HepG2 (cell line): Measurements from ENCODE around the gene GALNT10. TPM values are rescaled to one million over a fixed set of nuclear protein-coding genes. Genes with fewer than 3 reads are reported as not detected.

Experiments used
- AKAP8 ChIP-seq: sonication (generic); formaldehyde crosslinking; IDR thresholded peaks from 2 replicates; pipeline ENCODE4 v1.5.1; 2020; ENCODE audit warnings: mild to moderate bottlenecking, missing genetic modification reagents
- MEIS1 ChIP-seq: sonication (generic); formaldehyde crosslinking; IDR thresholded peaks from 2 replicates; pipeline ENCODE4 v1.9.0; 2021; ENCODE audit warnings: mild to moderate bottlenecking, missing genetic modification reagents, moderate library complexity, borderline replicate concordance
- MTF1 ChIP-seq: sonication (generic); formaldehyde crosslinking; IDR thresholded peaks from 2 replicates; pipeline ENCODE4 v1.5.0; 2020; ENCODE audit warnings: missing genetic modification reagents
- PHF8 ChIP-seq: sonication (generic); formaldehyde crosslinking; IDR thresholded peaks from 2 replicates; pipeline ENCODE4 v1.5.0; 2020; ENCODE audit warnings: missing genetic modification reagents
- RNF2 ChIP-seq: fragments of 450-650 bp; conservative IDR thresholded peaks from 2 replicates; pipeline ENCODE4 v1.6.1; 2016; ENCODE audit warnings: low read depth
- SIX4 ChIP-seq: sonication (generic); formaldehyde crosslinking; IDR thresholded peaks from 2 replicates; pipeline ENCODE4 v1.4.0; 2020; ENCODE audit warnings: missing genetic modification reagents
- SUZ12 ChIP-seq: fragments of 150-350 bp; IDR thresholded peaks from 2 replicates; pipeline ENCODE4 v1.6.1; 2014; ENCODE audit warnings: low read depth, low read length
- TOPORS ChIP-seq: sonication (generic); formaldehyde crosslinking; IDR thresholded peaks from 2 replicates; pipeline ENCODE4 v1.8.0; 2023; ENCODE audit warnings: mild to moderate bottlenecking, missing genetic modification reagents
- ZNF263 ChIP-seq: sonication (generic); formaldehyde crosslinking; IDR thresholded peaks from 2 replicates; pipeline ENCODE4 v1.4.0; 2020; ENCODE audit warnings: missing genetic modification reagents
- ZNF296 ChIP-seq: sonication (generic); formaldehyde crosslinking; conservative IDR thresholded peaks from 2 replicates; pipeline ENCODE4 v1.5.0; 2020; ENCODE audit warnings: mild to moderate bottlenecking, missing genetic modification reagents
- ZNF7 ChIP-seq: IDR thresholded peaks from 2 replicates; pipeline ENCODE4 v1.6.1; 2016; ENCODE audit warnings: missing biosample characterization, missing genetic modification reagents
- polyA plus RNA-seq, 8 experiments: library from polyadenylated mRNA; depleted of rRNA in 3 of 8; stranded (reverse) in 7 of 8; unstranded in 1 of 8; fragments of >200 nt; fragmentation: Illumina TruSeq in 4 of 8; extraction: Trizol in 4 of 8; gene quantifications; 2 replicates each; pipeline versions ENCODE4 v1.2.1 to v1.2.3, GENCODE V29; 2011 to 2016; ENCODE audit warnings: low read depth in 4 of 8, missing spikeins in 1 of 8, mixed read lengths in 1 of 8; ENCODE audit not compliant: insufficient read depth in 1 of 8
- total RNA-seq, 5 experiments: library from RNA; depleted of rRNA; stranded (reverse); fragments of >200 nt; fragmentation: Illumina TruSeq; extraction: Trizol; gene quantifications; 2 replicates each; pipeline ENCODE4 v1.2.3, GENCODE V29; 2016; ENCODE audit warnings: low read depth in 1 of 5
- TF ChIP-seq, protein P1 (sequence below): sonication (generic); formaldehyde crosslinking; IDR thresholded peaks from 2 replicates; pipeline ENCODE4 v1.5.1; 2020; ENCODE audit warnings: mild to moderate bottlenecking, missing genetic modification reagents, borderline replicate concordance
- TF ChIP-seq, protein P2 (sequence below): sonication (generic); formaldehyde crosslinking; IDR thresholded peaks from 2 replicates; pipeline ENCODE4 v1.8.1; 2022; ENCODE audit warnings: low read depth, mild to moderate bottlenecking, missing genetic modification reagents
- TF ChIP-seq, protein P3 (sequence below): sonication (generic); formaldehyde crosslinking; IDR thresholded peaks from 2 replicates; pipeline ENCODE4 v1.5.1; 2020; ENCODE audit warnings: missing genetic modification reagents, mild to moderate bottlenecking, borderline replicate concordance
- TF ChIP-seq, protein P4 (sequence below): sonication (generic); formaldehyde crosslinking; IDR thresholded peaks from 2 replicates; pipeline ENCODE4 v1.4.0; 2020; ENCODE audit warnings: missing genetic modification reagents, borderline replicate concordance
- TF ChIP-seq, protein P5 (sequence below): sonication (generic); formaldehyde crosslinking; IDR thresholded peaks from 2 replicates; pipeline ENCODE4 v1.8.0; 2022; ENCODE audit warnings: mild to moderate bottlenecking, missing genetic modification reagents, moderate library complexity
- TF ChIP-seq, protein P6 (sequence below): sonication (generic); formaldehyde crosslinking; IDR thresholded peaks from 2 replicates; pipeline ENCODE4 v1.4.0; 2020; ENCODE audit warnings: low read depth, mild to moderate bottlenecking, missing genetic modification reagents
- TF ChIP-seq, protein P7 (sequence below): sonication (generic); formaldehyde crosslinking; IDR thresholded peaks from 2 replicates; pipeline ENCODE4 v1.8.0; 2022; ENCODE audit warnings: missing genetic modification reagents, mild to moderate bottlenecking, moderate library complexity, borderline replicate concordance

Gene GALNT10
- total and polyA plus RNA-seq, 2 of the 13 experiments (the other 11 are each of a cell fraction or from before 2014, with no cell fraction given), result 8.1 to 11.2 TPM

DNA sequence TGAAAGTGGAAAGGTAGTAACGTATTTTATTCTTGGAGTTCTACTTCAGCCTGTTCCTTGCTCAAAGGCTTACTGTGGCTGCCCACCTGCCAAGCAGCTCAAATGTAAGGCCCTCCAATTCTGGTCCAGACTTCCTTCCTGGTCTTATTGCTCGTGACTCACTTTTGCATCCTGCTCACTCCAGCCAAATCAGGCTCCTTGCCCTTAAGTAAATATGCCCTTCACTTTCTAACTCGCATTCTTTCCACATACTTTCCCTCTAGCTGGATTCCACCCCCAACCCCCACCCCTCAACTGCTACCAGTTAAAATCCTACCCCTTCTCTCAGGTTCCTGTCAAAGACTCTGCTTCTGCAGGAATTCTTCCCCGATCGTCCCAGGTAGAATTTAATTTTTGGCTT is 96.6 kb downstream of the GALNT10 start (continued):
- TF ChIP-seq, protein P1, sequence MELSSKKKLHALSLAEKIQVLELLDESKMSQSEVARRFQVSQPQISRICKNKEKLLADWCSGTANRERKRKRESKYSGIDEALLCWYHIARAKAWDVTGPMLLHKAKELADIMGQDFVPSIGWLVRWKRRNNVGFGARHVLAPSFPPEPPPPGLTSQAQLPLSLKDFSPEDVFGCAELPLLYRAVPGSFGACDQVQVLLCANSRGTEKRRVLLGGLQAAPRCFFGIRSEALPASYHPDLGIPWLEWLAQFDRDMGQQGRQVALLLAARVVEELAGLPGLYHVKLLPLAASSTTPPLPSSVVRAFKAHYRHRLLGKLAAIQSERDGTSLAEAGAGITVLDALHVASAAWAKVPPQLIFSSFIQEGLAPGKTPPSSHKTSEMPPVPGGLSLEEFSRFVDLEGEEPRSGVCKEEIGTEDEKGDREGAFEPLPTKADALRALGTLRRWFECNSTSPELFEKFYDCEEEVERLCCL (CRISPR knock-in tag), result no peak
- TF ChIP-seq RNF2 (no peak), SIX4 (CRISPR knock-in tag) (no peak), ZNF263 (no peak), AKAP8 (no peak), SUZ12 (no peak), PHF8 (CRISPR knock-in tag) (no peak), MEIS1 (CRISPR knock-in tag) (no peak), MTF1 (CRISPR knock-in tag) (no peak), ZNF296 (no peak), TOPORS (CRISPR knock-in tag) (no peak), ZNF7 (CRISPR knock-in tag) (no peak)
- TF ChIP-seq, protein P2, sequence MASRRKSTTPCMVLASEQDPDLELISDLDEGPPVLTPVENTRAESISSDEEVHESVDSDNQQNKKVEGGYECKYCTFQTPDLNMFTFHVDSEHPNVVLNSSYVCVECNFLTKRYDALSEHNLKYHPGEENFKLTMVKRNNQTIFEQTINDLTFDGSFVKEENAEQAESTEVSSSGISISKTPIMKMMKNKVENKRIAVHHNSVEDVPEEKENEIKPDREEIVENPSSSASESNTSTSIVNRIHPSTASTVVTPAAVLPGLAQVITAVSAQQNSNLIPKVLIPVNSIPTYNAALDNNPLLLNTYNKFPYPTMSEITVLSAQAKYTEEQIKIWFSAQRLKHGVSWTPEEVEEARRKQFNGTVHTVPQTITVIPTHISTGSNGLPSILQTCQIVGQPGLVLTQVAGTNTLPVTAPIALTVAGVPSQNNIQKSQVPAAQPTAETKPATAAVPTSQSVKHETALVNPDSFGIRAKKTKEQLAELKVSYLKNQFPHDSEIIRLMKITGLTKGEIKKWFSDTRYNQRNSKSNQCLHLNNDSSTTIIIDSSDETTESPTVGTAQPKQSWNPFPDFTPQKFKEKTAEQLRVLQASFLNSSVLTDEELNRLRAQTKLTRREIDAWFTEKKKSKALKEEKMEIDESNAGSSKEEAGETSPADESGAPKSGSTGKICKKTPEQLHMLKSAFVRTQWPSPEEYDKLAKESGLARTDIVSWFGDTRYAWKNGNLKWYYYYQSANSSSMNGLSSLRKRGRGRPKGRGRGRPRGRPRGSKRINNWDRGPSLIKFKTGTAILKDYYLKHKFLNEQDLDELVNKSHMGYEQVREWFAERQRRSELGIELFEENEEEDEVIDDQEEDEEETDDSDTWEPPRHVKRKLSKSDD (CRISPR knock-in tag), result no peak
- TF ChIP-seq, protein P3, sequence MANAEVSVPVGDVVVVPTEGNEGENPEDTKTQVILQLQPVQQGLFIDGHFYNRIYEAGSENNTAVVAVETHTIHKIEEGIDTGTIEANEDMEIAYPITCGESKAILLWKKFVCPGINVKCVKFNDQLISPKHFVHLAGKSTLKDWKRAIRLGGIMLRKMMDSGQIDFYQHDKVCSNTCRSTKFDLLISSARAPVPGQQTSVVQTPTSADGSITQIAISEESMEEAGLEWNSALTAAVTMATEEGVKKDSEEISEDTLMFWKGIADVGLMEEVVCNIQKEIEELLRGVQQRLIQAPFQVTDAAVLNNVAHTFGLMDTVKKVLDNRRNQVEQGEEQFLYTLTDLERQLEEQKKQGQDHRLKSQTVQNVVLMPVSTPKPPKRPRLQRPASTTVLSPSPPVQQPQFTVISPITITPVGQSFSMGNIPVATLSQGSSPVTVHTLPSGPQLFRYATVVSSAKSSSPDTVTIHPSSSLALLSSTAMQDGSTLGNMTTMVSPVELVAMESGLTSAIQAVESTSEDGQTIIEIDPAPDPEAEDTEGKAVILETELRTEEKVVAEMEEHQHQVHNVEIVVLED, result no peak
- TF ChIP-seq, protein P4, sequence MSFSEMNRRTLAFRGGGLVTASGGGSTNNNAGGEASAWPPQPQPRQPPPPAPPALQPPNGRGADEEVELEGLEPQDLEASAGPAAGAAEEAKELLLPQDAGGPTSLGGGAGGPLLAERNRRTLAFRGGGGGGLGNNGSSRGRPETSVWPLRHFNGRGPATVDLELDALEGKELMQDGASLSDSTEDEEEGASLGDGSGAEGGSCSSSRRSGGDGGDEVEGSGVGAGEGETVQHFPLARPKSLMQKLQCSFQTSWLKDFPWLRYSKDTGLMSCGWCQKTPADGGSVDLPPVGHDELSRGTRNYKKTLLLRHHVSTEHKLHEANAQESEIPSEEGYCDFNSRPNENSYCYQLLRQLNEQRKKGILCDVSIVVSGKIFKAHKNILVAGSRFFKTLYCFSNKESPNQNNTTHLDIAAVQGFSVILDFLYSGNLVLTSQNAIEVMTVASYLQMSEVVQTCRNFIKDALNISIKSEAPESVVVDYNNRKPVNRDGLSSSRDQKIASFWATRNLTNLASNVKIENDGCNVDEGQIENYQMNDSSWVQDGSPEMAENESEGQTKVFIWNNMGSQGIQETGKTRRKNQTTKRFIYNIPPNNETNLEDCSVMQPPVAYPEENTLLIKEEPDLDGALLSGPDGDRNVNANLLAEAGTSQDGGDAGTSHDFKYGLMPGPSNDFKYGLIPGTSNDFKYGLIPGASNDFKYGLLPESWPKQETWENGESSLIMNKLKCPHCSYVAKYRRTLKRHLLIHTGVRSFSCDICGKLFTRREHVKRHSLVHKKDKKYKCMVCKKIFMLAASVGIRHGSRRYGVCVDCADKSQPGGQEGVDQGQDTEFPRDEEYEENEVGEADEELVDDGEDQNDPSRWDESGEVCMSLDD (CRISPR knock-in tag), result no peak
- TF ChIP-seq, protein P5, sequence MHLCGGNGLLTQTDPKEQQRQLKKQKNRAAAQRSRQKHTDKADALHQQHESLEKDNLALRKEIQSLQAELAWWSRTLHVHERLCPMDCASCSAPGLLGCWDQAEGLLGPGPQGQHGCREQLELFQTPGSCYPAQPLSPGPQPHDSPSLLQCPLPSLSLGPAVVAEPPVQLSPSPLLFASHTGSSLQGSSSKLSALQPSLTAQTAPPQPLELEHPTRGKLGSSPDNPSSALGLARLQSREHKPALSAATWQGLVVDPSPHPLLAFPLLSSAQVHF (CRISPR knock-in tag), result no peak
- TF ChIP-seq, protein P6, sequence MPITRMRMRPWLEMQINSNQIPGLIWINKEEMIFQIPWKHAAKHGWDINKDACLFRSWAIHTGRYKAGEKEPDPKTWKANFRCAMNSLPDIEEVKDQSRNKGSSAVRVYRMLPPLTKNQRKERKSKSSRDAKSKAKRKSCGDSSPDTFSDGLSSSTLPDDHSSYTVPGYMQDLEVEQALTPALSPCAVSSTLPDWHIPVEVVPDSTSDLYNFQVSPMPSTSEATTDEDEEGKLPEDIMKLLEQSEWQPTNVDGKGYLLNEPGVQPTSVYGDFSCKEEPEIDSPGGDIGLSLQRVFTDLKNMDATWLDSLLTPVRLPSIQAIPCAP (CRISPR knock-in tag), result no peak
- TF ChIP-seq, protein P7, sequence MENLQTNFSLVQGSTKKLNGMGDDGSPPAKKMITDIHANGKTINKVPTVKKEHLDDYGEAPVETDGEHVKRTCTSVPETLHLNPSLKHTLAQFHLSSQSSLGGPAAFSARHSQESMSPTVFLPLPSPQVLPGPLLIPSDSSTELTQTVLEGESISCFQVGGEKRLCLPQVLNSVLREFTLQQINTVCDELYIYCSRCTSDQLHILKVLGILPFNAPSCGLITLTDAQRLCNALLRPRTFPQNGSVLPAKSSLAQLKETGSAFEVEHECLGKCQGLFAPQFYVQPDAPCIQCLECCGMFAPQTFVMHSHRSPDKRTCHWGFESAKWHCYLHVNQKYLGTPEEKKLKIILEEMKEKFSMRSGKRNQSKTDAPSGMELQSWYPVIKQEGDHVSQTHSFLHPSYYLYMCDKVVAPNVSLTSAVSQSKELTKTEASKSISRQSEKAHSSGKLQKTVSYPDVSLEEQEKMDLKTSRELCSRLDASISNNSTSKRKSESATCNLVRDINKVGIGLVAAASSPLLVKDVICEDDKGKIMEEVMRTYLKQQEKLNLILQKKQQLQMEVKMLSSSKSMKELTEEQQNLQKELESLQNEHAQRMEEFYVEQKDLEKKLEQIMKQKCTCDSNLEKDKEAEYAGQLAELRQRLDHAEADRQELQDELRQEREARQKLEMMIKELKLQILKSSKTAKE (CRISPR knock-in tag), result no peak
